ENCODE measurements around the gene PVRIG.
"Not testable (repeated sequence)": the region's sequence is repeated elsewhere in the genome, so short reads cannot be mapped to it uniquely, and the experiment has no call there.

Gene PVRIG

DNA sequence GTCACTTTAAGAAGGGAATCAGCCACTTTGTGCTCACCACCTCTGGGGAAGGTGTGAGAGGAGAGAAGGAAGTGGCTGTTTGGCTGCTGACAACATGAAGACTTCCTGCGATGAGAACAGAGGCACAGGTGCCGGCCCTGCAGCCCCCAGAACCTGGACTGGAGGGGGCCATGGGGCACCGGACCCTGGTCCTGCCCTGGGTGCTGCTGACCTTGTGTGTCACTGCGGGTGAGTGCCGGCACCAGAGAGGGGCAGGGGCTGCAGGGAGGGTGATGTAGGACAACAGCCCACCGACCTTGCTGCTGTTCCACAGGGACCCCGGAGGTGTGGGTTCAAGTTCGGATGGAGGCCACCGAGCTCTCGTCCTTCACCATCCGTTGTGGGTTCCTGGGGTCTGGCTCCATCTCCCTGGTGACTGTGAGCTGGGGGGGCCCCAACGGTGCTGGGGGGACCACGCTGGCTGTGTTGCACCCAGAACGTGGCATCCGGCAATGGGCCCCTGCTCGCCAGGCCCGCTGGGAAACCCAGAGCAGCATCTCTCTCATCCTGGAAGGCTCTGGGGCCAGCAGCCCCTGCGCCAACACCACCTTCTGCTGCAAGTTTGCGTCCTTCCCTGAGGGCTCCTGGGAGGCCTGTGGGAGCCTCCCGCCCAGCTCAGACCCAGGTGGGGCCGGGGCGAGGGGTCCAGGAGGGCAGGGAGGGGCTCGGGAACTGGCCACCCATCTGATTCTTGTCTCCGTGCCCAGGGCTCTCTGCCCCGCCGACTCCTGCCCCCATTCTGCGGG lies at the start of gene PVRIG:
Gene PVRIG (plus strand): TSS at position 149 of the 785 bp plus-strand sequence. CDS start 22 bp downstream, at position 171.
- not testable (repeated sequence) for DNase-seq

DNA sequence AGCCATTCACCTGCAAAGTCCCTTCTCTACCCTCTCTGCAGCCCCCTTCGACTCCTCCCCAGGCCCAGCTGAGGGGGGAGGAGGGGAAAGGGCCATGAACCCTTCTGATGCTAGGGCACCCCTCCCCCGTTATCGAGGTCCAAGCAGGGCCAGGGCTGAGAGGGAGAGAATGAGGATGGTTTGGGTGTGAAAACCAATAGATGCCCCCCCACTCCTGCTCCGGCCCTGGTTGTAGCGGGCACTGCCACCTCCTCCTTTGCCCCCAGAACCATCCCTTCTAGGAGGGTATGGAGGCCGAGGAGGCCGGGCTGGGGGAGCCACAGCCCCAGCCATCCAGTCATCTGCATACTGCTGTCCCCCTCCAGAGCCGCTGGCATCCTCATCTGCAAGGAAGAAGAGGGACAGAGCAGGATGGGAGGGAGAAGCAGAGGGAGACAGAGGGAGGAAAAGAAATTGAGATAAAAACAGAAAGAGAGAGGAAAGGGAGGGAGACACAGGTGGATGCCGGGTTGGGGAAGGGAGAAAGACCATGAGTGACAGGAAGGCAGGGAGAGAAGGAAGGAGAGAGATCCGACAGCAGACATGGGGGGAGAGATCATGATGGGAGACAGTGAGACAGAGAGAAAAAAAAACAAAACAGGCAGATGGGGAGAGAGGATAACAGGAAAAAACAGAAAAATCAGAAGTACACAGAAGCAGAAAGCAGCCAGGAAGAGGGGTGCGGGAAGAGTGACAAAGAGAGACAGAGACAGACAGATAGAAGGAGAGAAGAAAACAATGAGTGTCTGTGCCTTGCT lies 49.5 kb upstream of the PVRIG start:
- no peak for DNase-seq

DNA sequence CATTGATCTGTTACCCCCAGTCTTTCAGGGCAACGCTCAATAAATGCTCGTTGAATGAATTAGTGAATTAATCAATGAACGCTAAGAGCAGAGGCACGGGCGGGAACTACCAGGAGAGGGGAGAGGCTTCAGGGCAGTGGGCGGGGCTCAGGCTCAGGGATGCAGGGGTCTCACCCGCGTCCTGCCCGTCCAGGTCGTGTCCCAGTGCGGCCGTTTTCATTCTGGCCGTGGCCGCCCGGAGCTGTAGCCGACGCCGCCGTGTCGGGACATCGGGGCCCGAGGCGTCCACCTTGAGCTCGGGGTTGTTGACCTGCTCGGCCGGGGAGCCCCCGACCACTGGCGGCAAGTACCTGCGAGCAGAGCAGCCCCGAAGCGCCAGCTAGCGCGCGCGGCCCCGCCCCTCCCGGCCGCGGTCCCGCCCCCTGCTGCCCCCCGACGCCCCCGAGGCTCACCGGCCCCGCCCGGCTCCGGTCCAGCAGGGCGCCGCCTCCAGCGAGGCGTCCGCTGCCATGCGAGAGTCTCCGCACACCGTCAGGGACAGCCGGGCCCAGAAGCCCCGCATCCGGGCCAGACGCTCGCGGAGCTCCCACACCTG lies 48.6 kb upstream of the PVRIG start:
- DNase-seq, result no peak

DNA sequence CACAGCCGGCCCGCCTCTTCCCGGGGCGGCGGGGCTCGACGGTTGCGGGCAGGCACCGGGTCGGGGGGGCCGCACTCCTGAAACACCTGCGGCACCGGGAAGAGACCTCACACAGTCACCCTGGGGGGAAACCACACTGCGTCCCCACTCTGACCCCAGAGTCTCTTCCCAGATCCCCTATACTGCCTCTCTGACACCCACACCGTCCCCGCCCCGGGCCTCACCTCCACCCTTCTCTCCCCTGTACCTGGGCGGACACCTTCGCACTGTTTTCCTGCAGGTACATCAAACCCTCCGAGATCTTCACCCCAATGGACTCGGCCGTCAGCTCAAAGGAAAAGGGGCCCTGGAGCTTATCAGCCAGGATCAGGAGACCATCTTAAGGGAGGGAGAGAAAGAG lies 47.9 kb upstream of the PVRIG start:
- no peak for DNase-seq

DNA sequence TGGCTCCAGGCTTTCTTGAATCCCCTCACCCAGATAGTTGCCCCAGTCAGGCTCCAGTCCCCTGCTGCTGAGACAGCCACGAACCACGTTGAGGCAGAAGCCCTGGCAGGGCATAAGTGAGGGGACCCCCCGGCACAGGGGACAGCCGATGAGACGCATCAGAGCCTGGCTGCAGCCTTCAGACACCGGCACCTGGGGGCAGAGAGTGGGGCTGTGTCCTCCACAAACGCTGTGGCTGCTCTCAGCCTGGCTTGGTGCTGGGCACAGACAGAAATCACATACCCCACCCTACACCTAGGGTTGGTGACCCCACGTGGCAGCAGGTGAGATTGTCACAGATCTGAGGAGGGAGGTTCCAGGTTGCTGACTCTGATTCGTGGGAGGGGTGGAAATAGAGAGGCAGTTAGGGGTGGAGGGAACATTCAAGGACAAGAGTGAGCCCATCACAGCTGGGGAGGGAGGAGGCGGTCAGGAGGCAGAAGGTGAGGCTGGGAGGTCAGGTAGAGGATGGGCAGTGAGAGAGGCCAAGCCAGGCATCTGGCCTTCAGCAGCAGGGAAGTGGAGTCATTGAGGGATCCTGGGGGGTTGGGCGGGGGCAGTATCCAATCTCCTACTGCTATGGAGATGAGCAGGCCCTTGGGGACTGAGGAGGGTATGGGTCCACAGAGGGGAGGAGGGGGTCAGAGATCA lies 45.8 kb upstream of the PVRIG start:
- no peak for DNase-seq

DNA sequence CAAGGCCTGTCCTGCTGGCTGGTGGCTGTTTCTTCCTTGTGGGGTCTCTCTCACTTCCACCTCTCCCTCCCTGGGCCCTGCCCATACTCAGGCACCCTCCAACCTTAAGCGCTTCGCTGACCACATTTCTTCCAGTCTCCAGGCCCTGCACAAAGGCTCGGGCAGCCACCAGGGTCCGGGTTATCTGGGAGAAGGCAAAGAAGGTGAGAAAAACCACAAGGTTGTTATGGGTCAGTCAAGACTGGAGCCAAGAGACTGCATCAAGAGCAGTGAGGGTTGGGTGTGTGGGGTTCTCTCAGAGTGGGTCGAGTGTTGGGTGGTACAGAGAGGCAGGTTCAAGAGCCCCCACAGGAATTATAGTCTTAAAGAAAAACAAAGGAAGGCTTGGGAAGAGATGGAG lies 45.2 kb upstream of the PVRIG start:
- DNase-seq, result no peak

DNA sequence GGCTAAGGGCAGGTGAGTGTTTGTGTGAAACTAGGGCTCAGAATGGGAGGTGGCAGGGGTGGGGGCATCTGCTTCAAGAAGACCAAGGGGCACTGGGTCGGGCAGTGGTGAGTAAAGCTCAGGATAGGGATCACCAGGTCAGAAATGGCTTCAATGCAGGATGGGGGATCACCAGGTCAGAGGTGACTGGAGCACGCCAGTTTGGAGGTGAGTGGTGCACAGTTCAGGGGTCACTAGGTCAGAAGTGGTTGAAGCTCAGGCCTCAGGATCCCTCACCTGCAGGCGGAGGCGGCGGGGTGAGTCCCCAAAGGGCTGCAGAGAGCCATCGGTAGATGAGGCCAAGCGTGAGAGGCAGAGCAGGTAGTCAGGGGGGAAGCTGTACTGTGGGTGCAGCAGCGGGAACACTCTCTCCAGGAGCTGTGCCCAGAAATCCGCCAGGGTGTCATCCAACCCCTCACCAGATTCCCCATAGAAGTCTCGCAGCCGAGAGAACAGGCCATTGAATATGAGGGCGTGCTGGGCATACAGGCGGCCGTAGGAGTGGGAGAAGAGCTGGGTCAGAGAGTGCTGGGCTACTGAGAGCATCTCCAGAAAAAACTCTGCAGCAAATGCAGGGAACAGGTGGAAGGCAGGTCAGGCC lies 44.3 kb upstream of the PVRIG start:
- no peak for DNase-seq

DNA sequence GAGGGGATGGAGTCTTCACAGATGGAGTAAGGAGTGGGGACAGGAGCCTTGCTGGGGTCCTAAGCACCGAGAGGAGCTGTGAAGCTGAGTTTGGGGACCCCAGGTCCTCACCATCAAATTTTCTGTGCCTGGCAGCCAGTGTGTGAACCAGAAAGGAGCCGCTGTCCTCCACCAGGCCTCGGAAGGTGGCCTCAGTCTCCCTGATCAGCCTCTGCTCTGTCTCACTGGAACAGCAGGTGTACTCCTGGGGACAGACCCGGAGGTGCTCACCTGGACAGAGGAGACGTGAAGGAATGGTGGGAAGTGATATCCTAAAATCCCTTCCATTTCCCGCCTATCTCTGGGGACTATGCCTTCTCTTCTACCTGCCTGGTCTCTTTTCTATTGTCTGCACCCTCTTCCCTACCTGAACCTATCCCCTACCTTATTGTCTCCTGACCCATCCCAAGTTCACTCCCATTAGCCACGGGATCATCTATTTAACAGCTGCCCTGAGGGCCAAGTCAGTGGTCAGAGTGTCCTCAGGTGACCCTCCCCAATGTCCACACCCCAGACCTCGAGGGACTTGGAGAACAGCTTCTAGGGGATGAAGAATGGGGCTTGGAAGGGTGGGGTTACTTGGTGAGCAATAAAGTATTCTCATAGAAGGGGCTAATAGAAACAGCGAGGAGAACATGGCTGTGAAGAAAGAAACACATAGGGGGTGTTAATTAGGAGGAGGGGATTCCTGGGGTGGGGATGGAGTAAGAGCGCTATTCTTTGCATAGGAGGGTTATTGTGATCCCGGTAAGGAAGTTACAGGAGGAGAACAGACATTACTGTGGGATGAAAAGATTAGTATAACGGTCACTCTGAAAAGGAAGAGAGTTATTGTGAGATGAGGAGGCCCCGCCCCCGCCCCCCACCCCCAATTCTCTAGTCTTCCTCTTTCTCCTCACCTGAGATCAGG lies 43.4 kb upstream of the PVRIG start:
- DNase-seq, result no peak

DNA sequence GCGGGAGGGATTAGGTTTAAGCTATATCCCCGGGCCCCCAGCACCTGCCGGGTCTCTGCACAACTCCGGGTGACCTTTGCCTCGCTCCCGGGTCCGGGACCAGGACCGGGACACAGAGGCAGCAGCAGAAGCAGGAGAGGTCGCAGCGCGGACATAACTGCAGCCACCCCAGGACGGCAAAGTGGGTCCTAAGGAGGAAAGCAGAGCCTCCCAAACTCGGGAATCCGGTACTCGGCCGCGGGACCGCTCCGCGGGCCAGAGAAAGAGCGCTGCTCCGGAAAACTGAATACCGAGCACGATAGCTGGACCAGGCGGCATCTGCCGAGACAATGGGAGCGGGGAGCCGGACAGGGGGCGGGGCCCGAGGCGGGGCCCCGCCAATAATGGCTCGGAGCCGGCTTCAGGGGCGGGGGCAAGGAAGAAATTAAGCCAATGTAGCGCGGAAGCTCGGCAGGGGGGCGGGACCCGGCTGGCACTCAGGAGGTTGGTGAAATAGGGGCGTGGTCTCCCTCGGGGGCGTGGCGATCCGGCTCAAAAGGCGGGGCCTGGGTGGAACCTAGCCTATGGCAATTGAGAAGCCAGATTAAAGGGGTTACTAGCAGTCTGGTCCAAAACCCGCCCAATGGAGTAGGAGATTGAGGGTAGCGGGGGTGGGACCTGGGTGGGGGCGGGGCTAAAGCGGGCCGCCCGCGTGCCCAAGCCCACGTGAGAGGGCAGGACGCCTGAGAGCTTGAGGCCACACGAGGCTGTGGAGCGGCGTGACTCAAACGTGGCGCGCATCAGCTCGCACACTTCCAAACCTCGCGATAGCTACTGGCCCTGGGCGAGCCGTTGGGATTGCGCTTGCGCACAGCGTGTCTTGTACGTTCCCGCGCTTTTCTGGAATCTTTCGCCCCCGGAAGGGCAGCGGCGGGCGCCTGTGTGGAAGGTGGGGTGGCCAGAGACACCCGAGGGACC lies 42.4 kb upstream of the PVRIG start, which contains the start of the genes GPC2 and STAG3:
Gene GPC2 (minus strand): TSS at position 337 of the 957 bp plus-strand sequence. CDS start 182 bp downstream, at position 155.
Gene STAG3 (plus strand): TSS at position 874 of the 957 bp plus-strand sequence. CDS start 2,639 bp downstream, outside the sequence.
- DNase-seq, result peak; percentile 96

DNA sequence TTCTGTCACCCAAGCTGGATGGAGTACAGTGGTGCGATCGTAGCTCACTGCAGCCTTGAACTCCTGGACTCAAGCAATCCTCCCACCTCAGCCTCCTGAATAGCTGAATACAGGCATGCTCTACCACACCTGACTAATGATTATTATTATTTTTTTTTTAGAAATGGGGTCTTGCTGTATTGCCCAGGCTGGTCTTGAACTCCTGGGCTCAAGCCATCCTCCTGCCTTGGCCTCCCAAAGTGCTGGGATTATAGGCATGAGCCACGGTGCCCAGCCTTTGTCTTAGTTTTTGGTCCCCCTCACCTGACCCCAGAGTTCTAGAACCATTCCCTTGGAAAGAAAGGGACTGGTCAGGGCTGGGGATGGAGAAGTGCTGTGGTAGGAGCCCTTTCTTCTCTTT lies 39.7 kb upstream of the PVRIG start:
- DNase-seq, result not testable (repeated sequence)

DNA sequence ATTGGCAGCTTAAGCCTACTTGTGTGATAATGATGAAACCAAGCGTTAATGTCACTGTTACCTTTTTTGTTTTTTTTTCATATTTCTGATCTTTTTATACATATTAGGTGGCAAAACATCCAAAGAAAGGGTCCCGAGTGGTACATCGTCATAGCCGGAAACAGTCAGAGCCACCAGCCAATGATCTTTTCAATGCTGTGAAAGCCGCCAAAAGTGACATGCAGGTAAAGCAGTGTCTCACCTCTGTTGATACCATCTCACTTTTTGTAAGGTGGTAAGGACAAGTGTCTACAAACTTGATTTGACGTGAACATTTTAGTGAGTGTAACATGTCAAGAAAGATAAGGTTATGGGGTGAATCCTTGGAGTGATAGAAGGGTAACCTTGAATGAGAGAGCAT lies 37.1 kb upstream of the PVRIG start:
- DNase-seq, result not testable (repeated sequence)

DNA sequence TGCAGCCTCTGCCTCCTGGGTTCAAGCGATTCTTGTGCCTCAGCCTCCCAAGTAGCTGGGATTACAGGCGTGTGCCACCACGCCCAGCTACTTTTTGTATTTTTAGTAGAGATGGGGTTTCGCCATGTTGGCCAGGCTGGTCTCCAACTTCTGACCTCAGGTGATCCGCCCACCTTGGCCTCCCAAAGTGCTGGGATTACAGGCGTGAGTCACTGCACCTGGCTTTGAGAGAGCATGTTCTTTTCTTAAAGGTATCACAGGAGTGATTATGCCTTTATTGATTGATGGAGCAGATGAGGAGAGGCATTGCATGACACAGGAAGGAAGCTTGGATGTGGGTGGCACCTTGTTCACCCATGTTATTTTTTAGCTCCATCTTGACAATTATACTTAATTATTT lies 36.7 kb upstream of the PVRIG start:
- DNase-seq, result not testable (repeated sequence)

DNA sequence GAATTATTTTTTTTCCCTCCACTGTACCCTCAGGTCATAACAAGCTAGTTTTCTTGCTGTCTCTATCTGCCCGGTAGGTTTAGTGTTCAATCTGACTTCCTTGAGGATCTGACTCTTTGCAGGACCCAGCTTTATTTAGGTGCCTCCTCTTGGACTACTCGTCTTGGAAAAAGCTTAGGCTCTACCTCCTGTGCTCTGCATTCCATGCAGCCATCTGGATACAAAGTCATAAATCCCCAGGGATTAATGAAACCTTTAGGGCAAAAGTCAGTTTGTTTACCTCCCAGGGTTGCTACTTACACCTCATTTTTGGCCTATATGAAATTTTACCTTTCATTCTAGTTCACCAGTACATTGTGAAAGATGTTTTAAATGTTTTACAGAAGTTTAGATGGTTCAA lies 34.0 kb upstream of the PVRIG start:
- no peak for DNase-seq

DNA sequence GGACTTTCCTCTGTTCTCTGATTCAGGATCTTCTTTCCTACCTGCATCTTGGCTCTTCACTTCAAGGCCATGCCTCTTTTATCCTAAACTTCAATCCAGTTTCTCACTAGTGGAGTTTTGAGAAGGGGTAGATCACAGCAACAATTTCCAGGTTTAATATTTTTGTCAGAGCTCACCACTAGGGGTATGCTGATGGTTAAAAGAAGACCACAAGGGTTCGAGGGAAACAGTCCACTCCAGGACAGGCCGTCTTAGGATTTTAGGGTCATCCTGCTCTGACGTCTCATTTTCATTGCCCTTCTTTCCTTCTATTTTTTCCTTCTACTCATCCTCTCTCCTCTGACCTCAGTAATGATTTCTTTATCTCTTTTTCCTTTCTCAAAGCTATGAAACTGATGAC lies 30.7 kb upstream of the PVRIG start:
- DNase-seq, result no peak

DNA sequence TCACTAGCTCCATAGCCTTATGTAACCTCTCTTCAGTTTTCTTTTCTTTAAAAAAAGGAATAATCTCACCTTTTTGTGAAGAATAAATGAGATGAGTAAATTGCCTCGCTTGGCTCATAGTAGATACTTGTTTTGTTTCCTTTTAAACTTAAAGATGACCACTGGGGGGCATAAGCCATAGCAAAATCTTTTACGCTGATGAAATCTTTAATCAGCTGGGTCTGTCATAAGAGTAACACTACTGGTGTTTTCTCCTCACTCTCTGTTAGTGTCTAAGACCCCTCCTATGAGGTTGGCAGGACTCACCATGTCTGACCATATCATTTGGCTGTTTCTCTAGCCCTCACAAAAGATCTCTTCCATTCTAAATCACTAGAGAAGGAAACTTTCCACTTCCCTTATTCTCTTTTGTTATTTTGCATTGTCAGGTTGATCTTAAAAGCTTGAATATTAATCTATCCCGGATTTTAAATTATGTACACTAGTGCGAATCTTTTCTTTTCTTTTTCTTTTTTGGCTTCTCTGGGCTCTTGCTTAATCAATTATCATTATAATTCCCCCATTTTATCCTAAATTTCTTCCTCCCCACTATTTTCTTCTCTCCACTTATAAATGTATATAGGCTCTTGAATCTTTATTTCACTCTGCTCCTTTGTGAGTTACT lies 29.6 kb upstream of the PVRIG start:
- peak; percentile 48 for DNase-seq

DNA sequence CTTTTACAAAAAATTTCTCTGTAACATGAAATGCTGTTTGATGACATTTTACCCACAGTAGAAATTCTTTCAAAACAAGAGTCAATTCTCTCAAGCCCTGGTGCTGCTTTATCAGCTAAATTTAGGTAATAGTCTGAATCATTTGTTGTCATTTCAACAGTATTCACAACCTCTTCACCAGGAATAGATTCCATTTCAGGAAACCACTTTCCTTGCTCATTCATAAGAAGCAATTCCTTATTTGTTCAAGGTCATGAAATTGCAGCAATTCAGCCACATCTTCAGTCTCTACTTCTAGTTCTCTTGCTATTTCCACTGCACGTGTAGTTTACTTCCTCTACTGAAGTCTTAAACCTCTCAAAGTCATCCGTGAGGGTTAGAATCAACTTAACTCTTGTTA lies 28.0 kb upstream of the PVRIG start:
- peak; percentile 84 for DNase-seq

DNA sequence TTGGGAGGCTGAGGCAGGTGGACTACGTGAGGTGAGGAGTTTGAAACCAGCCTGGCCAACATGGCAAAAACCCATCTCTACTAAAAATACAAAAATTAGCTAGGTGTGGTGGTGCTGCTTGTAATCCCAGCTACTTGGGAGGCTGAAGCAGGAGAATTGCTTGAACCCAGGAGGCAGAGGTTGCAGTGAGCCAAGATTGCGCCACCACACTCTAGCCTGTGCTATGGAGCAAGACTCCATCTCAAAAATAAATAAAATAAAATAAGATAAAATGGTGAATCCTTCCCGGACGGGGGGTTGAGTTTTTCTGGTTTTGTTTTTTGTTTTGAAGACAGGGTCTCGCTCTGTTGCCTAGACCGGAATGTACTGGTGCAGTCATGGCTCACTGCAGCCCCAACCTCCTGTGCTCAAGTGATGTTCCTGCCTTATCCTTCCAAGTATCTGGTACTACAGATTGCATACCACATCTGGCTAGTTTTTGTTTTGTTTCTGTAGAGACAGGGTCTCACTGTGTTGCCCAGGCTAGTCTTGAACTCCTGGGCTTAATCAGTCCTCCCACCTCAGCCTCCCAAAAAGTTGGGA lies 27.4 kb upstream of the PVRIG start:
- DNase-seq, result not testable (repeated sequence)

DNA sequence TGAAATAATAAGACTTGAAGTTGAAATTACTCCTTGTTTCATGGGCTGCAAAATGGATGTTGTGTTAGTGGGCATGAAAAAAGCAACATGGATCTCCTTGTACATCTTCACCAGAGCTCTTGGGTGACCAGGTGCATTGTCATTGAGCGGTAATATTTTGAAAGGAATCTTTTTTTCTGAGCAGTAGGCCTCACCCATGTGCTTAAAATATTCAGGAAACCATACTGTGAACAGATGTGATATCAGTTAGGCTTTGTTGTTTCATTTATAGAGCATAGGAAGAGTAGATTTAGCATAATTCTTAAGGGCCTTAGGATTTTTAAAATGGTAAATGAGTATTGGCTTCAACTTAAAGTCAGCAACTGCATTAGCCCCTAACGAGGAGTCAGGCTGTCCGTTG lies 26.8 kb upstream of the PVRIG start:
- no peak for DNase-seq

DNA sequence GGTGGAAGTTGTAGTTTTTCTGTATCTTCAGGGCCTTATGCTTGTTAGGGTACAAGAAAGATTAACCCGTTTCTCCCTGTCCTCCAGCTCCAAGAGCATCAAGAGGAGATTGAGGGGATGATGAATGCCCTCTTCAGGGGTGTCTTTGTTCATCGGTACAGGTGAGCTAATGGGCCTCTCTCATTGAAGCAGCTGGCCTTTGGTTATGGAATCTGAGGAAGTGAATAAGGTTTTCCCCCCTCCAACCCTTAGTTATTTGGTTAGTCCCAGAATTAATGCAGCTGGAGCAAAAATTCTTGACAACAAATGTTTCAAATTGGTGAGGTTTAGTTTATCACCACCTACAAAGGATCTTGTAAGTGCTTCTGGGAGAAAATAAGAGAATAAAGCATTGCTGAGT lies 24.5 kb upstream of the PVRIG start:
- no peak for DNase-seq
